Measurements from ENCODE around the gene NEK6. TPM values are rescaled to one million over a fixed set of nuclear protein-coding genes. Genes with fewer than 3 reads are reported as not detected.

NEK6 gene
- total RNA-seq, 1 experiment from 2014 or later: 42.5 TPM

DNA sequence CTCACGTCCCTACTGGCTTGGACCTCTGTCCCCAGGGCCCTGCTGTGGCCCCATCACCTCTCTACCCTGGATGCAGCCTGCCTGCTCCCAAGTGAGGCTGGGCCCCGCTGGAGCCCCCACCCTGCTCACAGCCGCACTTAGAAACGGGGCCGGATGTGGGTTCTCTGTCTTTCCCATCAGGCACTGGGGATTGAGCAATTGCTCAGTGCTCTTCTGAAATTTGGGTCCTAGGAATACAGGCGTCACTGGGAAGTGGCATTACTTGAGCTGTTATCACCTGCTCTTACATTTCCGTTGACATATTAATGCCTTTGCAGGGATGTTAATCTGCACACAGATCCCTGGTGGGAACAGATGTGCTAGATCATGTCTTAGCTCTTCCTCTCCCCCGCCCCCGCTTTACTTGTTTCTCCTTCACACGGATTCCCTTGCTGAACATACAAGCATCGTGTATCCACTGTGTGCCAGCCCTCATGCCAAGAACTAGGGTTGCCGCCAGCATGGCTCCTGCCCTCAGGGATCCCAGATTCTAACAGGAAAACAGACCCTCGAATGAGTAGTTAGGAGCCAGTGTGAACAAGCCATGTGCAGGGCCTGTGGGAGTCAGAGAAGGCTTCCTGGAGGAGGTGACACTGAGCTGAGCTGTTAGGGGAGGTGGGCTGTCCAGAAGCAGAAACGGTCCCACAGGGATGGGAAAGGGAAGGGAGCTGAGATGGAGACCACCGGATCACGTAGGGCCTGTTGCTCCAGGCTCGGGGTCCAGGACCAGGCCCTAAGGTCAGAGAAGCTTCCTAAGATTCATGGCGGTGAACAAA lies 65.1 kb downstream of the NEK6 start:
- DNase-seq (ENCODE audit: low read depth, low spot score): no peak
- in situ Hi-C loops (cut with HindIII; ENCODE audit: low pct_unique_long_range_greater_than_20kb, low sequenced_read_pairs): no loop called here

DNA sequence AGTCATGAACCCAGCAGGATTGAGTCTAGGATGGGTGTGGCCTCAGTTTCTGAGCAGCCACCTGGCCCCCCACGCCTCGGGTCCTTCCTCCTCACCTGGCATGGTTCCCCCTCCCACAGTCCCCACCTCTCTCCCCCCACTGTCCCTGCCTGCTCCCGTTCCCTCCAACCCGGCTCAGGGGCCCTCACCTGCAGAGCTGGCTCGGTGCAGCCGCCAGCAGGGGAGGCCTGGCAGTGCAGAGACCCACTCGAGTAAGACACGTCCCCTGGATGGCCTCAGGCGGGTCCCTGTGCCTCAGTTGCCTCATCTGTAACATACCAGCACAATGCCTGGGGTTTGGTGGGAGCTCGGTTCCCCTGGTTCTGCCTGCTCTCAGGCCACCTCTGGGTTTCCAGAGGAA lies 66.2 kb downstream of the NEK6 start:
- in situ Hi-C loops (cut with HindIII; ENCODE audit: low pct_unique_long_range_greater_than_20kb, low sequenced_read_pairs): no loop called here

DNA sequence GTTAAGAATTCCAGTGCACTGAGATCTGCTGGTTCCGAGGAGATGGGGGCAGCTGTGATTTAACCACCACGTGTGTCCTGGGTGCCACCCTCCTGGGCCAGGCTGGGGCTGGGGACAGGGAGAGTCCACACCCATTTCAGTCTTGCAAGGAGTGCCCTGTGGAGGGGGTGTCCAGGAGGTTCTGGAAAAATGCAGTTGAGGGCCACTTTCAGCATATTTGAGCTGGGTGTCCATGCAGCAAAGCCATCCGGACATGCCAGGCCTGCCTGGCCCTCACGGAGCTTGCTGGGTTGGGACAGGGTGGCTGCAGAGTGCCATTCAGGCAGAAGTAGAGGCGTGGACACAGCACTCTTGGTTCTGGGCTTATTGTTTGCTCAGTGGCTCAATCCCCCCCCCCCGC lies 68.1 kb downstream of the NEK6 start:
- DNase-seq (ENCODE audit: low read depth, low spot score): no peak
- in situ Hi-C loops (cut with HindIII; ENCODE audit: low pct_unique_long_range_greater_than_20kb, low sequenced_read_pairs): no loop called here

More for the DNA sequence above, 66.2 kb downstream of the NEK6 start:
- DNase-seq (ENCODE audit: low read depth, low spot score): no peak

DNA sequence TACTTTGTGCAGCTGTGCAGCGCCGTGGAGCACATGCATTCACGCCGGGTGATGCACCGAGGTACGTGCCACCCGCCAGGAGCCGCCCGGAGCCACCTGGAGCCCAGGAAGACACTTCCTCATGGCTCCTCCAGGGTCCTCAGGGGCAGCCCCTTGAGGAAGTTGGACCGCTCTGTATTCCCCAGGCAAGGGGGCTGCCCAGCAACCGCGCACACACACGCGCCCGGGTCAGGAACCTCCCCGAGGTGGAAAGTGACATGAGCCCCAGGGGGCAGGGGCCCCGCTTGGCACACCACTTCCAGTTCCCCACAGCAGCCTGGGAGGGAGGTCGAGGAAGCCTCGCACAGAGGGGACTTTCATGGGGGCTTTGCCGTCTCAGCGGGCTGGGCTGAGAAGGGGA lies 68.6 kb downstream of the NEK6 start:
- in situ Hi-C loops (cut with HindIII; ENCODE audit: low pct_unique_long_range_greater_than_20kb, low sequenced_read_pairs): no loop called here
- no peak for DNase-seq (ENCODE audit: low read depth, low spot score)

DNA sequence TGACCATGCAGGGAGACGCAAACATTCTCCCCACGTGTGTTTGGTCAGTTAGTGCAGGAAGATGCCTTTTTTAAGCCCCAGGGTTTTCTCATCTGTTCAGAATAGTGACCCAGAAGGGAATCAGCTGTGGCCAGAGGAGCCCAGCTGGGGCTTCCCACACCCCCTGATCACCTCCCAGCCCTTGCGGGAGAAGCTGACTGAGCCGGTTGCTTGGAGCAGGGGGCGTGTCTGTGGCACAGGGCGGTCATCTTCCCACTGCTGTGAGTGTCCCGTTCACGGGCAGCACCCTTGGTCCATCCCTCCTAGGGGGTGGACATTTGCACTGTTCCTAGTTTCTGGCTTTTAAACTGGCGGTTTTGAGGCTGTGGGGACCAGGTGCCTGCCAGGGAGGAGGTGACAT lies 69.7 kb downstream of the NEK6 start:
- no peak for DNase-seq (ENCODE audit: low read depth, low spot score)
- in situ Hi-C loops (cut with HindIII; ENCODE audit: low pct_unique_long_range_greater_than_20kb, low sequenced_read_pairs): no loop called here

DNA sequence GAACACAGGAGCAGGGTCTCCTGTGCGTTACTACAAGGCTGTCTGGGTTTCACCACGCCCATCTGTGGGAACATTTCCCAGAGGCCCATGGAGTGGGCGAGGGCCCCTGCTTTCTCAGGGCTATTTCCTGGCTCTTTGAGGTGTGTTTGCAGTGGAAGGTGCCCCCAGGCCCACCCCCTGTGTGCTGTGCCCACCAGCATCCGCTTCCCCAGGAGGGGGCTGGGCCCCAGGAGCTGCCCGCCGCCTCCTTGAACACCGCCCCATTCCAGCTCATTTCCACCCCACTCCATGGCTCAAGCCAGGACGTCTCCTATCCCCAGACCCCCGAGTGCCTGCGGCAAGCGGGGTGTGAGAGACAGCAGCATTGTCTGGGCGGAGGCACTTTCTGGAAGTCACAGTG lies 70.5 kb downstream of the NEK6 start:
- in situ Hi-C loops (cut with HindIII; ENCODE audit: low pct_unique_long_range_greater_than_20kb, low sequenced_read_pairs): no loop called here
- DNase-seq (ENCODE audit: low read depth, low spot score): no peak

DNA sequence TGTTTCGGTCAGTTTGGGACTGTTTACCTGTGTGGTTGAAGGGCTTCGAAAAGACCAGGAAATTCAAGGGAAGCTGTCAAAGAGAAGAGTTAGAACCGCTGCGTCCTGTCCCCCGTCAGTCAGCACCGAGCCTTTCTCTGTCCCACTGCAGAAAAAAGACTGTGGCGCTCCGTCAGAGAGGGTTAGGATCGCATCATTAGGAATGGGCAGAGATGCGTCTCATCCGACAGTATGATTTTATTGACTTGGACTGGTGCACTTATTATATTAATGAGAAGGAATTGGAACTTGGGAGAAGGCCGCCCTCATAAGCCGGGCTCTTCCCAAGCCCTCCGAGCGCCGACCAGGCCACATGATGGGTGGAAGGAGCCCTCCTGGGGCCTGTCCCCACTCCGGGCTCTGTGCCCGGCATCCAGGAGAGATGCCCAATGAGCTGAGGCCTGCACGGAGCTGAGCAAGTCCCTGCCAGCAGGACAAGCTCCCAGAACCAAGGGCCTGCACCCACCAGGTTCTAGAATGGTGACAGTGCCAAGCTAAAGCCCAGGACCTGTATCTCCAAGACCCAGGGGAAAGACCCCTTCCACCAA lies 71.5 kb downstream of the NEK6 start:
- in situ Hi-C loops (cut with HindIII; ENCODE audit: low pct_unique_long_range_greater_than_20kb, low sequenced_read_pairs): no loop called here
- no peak for DNase-seq (ENCODE audit: low read depth, low spot score)

DNA sequence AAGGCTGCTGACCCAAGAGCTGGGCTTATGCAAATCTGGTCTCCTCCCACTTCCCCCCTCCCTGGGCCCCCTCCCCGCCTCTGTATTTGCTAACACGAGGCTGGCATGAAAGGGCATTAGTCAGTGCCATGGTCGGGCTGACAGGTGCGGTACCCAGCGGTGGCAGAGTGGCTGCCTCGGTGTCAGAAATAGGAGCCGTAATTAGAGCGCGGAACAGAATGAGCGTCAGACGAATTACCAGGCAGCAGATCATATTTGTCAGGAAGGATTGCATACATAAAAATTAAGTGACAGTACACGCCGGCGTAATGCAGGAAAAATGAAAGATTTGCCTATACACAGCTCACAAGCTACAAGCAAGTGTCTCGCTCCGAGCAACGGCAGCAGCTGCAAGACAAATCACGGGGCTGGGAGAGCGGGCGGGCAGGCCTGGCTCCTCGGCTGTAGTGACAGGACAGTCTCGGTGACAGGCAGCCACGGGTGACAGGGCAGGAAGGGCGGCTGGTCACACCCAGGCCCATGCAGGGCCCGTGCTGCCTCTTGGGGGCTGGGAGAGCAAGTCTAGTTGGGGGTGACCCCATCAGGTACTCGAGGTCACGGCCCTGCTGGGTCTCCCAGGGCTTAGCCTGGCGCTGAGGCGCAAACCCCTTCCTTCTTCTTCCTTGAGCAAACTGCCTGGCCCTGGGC lies 72.4 kb downstream of the NEK6 start:
- in situ Hi-C loops (cut with HindIII; ENCODE audit: low pct_unique_long_range_greater_than_20kb, low sequenced_read_pairs): no loop called here

DNA sequence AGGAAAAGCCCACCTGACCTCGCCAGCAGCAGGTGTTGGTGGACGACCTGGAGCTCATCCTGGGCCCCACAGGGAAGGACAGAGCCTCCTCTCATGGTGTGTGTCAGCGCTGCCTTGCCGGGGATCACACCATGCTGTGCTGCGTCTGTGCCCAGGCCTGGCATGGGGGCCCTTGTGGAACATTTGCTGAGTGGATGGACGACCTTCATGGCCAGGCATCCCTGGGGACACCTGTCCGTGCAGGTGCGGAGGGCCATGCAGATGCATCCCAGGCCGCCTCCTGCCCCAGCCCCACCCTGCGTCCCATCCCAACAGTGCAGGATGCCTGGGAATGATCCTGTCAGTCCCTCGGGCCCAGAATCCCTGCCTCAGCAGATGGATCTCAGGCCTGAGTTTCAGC lies 73.8 kb downstream of the NEK6 start:
- no peak for DNase-seq (ENCODE audit: low read depth, low spot score)
- in situ Hi-C loops (cut with HindIII; ENCODE audit: low pct_unique_long_range_greater_than_20kb, low sequenced_read_pairs): no loop called here

More for the DNA sequence above, 72.4 kb downstream of the NEK6 start:
- no peak for DNase-seq (ENCODE audit: low read depth, low spot score)

DNA sequence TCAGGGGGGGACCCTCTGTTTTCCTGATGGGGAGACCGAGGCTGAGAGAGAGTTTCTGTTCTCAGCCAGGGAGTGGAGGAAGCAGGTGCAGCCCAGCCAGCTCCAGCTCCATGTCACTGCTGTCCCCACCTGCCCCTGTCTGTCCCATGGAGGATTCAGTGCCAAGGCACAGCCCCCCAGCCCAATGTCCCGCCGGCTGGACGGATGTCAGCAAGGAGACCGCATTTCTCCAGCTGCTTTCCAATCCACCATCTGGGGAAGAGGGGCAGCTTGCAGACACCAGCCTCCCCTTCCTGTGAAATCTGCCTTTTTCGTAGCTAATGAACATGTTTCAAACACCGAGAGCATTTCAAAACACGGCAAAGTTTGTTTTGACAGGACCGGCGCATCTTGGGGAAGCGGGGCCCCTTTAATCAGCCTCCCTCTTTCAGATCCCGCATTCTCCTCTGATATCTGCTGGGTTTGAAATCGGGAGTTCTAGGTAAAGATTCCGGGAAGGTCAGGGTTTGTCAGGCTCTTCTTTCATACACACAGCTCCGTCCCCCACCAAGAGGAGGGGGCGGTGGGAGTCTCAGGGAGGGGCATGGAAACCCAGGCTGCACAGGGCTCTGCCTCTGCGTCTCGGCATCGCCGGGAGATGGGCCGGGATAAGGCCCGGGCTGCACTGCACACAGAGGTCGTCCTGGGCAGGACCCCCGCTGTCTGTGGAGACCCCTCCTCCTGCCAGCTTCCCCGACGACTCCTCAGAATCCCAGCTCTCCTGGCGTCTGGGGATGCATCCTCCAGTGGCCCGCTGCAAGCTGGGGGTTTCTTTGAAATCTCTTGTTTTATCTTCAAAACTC lies 74.8 kb downstream of the NEK6 start:
- no peak for DNase-seq (ENCODE audit: low read depth, low spot score)
- in situ Hi-C loops (cut with HindIII; ENCODE audit: low pct_unique_long_range_greater_than_20kb, low sequenced_read_pairs): no loop called here

DNA sequence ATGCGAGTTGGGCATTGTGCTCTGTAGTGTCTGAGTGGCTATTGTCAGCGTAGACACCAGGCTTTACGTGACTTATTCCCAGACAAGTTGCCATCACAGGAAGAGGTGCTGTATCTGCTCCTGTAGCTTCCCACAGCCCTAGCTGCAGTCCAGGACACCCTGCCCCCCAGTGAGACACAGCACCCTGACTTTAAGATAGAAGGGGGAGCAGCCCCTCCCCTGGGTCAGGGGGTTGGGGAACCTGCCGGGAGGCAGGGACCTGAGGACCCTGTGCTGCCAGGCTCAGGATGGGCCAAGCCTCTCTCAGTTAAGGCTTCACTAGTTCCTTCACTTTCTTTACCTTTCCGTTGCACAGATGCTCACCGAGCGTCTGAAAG lies 75.4 kb downstream of the NEK6 start:
- in situ Hi-C loops (cut with HindIII; ENCODE audit: low pct_unique_long_range_greater_than_20kb, low sequenced_read_pairs): no loop called here
- no peak for DNase-seq (ENCODE audit: low read depth, low spot score)

DNA sequence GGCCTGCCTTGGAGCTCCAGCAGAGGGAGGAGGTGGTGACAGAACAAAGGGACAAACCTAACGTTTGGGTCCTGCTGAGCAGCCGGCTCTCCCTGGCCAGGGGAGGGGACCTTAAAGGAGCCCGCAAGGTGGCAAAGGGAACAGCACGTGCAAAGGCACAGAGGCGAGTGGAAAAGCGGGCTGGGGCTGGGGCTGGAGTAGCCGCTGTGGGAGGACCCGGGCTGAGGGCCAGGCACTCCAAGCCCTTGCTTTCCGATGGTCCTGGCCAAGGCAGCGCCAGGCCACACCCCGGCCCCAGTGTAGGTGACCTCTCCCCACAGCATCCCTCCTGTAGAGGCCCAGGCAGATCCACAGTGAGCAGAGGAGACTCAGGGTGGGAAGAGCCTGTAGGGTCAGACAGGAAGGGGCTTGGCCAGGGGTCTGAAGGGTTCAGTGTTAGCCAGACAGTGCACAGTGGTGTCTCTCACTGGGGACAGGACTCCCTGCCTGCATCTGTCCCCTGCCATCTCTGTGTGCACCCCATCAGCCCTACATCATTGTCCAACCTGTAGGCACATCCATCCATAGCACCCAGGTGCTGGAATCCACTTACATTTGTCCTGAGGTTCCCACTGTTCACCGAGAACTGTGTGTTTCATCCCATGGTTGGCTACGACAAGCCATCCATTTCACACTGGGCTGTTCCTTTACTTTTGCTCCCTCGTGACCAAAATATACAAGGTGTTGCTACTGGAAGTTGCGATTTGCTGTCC lies 77.0 kb downstream of the NEK6 start:
- no peak for DNase-seq (ENCODE audit: low read depth, low spot score)
- in situ Hi-C loops (cut with HindIII; ENCODE audit: low pct_unique_long_range_greater_than_20kb, low sequenced_read_pairs): no loop called here

DNA sequence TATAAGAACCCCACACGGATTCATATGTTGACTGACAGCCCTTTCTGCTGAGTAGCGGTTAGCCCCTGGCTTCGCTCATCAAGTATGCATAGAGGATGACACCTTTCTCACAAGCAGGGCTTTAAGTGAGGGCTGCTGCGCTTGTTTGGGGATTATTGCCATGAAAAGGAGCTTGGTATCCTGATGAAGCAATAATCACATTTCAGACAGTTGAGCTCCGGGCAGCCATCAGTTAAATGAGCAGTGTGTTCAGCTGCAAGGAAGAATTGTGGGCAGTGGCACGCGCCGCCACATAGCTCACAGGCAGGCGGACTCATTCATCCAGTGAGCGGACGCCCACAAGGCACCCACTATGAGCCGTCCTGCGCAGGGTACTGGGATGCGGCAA lies 77.6 kb downstream of the NEK6 start:
- no peak for DNase-seq (ENCODE audit: low read depth, low spot score)
- in situ Hi-C loops (cut with HindIII; ENCODE audit: low pct_unique_long_range_greater_than_20kb, low sequenced_read_pairs): no loop called here

DNA sequence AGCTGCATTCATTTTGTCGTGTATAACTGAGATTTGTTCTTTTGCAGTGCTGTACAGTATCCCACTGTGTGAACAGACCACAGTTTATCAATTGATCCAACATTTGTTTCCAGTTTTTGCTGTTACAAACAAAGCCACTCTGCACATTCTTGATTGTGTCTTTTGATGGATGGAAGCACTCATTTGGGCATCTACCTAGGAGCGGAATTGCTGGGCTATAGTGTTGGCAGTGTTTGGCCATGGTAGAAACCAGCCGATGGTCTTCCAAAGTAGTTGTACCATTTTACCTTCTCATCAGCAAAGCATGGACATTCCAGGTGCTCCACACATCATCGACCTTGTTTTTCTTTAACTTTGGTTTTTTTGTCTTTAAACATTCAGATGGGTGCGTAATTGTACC lies 79.8 kb downstream of the NEK6 start:
- in situ Hi-C loops (cut with HindIII; ENCODE audit: low pct_unique_long_range_greater_than_20kb, low sequenced_read_pairs): no loop called here
- DNase-seq (ENCODE audit: low read depth, low spot score): no peak

DNA sequence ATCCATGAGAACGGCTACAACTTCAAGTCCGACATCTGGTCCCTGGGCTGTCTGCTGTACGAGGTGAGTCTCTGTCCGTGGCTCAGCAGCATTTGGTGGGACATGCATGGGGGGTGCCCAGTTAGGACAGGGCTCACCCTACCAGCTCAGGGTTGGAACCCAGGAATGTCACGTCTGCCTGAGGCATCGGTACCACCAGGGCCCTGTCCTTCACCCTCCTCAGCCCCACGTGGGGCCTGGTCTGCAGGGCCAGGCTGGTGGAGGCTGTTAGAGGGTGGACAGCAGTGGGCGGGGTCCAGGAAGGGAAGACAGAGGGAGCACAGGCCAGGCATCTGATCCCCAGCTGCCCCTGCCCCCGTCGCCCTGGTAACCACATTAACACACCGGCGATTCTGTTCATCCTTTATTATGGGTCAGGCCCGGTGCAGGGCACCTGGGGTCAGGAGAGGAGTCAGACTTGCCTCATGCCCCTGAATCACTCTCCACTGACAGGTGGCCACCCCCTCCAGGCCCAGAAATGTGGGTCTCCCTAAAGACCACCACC lies 81.9 kb downstream of the NEK6 start:
- in situ Hi-C loops (cut with HindIII; ENCODE audit: low pct_unique_long_range_greater_than_20kb, low sequenced_read_pairs): no loop called here

DNA sequence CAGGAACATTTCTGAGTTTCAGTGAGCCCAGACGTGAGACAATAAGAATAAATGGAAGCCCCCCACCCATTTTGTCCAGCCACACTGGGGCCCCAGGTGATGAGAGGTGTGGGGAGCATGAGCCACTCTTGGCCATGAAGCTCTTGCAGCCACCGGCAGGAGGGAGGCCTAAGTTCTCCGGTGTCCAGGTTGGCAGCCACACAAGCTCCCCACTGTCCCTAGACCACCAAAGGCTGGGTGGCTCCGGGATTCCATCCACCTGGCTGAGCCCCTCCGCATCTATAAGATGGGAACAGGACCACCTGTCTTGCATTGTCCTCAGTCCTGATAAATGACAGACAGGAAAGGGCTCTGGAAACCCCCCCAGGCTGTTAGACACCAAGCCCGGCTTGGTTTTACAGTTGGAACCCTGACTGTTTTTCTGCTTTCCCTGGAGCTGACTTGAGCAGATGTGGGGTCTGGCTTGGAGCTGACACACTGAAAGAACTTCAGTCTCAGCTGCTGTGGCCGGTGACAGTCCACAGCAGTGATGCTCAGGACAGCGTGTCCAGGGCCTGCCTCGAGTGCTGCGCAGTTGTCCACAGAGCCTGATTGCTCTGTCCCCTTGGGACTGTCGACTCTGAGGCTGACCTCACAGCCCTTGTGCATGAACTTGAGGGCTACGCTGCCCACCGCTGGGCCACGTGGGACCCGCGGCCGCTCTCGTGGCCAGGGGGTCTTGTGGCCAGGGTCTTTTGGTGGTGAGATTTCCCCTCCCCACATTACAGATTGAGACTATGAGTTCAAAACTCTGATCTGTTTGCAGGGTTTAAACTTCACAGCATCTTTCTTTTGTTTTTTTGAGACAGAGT lies 82.7 kb downstream of the NEK6 start:
- no peak for DNase-seq (ENCODE audit: low read depth, low spot score)
- in situ Hi-C loops (cut with HindIII; ENCODE audit: low pct_unique_long_range_greater_than_20kb, low sequenced_read_pairs): no loop called here

More for the DNA sequence above, 81.9 kb downstream of the NEK6 start:
- no peak for DNase-seq (ENCODE audit: low read depth, low spot score)

Measured in SK-MEL-5 (cell line).